ENCODE data around the gene RGP1.

DNA sequence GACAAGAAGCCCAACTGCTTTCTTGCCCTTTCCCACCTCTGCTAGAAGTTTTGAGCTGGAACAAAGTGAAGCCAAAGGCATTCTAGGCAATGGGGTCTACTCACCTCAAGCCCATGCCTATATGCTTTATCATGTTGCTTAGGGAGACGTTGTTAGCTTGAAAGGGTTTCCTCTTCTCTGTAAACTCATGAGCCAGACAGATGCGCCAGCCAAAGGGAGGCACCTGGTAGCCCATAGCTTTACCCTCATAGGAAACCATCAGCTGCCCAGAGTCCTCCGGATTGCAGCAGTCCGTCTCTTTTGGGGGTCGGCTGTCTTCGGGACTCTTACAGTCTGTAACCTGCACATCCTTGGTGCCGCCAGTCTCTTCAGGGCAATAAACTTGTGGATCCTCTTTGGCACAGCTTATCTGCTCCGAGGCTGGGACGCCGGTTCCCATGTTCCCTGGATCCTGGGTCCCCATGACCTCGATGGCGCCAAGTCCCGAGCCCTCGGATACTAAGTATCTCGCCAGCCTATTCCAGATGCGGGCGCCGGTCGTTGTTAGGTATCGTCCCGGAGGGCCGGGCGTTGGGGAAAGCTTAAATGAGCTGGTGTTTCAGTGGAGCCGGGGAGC lies 737 bp upstream of the RGP1 start:
- TF ChIP-seq EP300 (IDR thresholded peaks at IDR 0.05; ENCODE audit: borderline replicate concordance in 1 of 2, low read depth in 1 of 2, low read length in 1 of 2) (no peak), RFX5 (IDR thresholded peaks at IDR 0.05; ENCODE audit: low read length) (no peak), EZH2phosphoT487 (IDR thresholded peaks at IDR 0.05; ENCODE audit: borderline replicate concordance, low read depth) (no peak)
- TF ChIP-seq, protein P1, sequence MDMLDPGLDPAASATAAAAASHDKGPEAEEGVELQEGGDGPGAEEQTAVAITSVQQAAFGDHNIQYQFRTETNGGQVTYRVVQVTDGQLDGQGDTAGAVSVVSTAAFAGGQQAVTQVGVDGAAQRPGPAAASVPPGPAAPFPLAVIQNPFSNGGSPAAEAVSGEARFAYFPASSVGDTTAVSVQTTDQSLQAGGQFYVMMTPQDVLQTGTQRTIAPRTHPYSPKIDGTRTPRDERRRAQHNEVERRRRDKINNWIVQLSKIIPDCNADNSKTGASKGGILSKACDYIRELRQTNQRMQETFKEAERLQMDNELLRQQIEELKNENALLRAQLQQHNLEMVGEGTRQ (IDR thresholded peaks at IDR 0.05; ENCODE audit: borderline replicate concordance, low read depth, low read length), result no peak
- TF ChIP-seq, protein P2, sequence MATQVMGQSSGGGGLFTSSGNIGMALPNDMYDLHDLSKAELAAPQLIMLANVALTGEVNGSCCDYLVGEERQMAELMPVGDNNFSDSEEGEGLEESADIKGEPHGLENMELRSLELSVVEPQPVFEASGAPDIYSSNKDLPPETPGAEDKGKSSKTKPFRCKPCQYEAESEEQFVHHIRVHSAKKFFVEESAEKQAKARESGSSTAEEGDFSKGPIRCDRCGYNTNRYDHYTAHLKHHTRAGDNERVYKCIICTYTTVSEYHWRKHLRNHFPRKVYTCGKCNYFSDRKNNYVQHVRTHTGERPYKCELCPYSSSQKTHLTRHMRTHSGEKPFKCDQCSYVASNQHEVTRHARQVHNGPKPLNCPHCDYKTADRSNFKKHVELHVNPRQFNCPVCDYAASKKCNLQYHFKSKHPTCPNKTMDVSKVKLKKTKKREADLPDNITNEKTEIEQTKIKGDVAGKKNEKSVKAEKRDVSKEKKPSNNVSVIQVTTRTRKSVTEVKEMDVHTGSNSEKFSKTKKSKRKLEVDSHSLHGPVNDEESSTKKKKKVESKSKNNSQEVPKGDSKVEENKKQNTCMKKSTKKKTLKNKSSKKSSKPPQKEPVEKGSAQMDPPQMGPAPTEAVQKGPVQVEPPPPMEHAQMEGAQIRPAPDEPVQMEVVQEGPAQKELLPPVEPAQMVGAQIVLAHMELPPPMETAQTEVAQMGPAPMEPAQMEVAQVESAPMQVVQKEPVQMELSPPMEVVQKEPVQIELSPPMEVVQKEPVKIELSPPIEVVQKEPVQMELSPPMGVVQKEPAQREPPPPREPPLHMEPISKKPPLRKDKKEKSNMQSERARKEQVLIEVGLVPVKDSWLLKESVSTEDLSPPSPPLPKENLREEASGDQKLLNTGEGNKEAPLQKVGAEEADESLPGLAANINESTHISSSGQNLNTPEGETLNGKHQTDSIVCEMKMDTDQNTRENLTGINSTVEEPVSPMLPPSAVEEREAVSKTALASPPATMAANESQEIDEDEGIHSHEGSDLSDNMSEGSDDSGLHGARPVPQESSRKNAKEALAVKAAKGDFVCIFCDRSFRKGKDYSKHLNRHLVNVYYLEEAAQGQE (IDR thresholded peaks at IDR 0.05; ENCODE audit: low read depth, low read length), result no peak
- TF ChIP-seq, protein P3, sequence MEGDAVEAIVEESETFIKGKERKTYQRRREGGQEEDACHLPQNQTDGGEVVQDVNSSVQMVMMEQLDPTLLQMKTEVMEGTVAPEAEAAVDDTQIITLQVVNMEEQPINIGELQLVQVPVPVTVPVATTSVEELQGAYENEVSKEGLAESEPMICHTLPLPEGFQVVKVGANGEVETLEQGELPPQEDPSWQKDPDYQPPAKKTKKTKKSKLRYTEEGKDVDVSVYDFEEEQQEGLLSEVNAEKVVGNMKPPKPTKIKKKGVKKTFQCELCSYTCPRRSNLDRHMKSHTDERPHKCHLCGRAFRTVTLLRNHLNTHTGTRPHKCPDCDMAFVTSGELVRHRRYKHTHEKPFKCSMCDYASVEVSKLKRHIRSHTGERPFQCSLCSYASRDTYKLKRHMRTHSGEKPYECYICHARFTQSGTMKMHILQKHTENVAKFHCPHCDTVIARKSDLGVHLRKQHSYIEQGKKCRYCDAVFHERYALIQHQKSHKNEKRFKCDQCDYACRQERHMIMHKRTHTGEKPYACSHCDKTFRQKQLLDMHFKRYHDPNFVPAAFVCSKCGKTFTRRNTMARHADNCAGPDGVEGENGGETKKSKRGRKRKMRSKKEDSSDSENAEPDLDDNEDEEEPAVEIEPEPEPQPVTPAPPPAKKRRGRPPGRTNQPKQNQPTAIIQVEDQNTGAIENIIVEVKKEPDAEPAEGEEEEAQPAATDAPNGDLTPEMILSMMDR (IDR thresholded peaks at IDR 0.05), result no peak
- TF ChIP-seq, protein P4, sequence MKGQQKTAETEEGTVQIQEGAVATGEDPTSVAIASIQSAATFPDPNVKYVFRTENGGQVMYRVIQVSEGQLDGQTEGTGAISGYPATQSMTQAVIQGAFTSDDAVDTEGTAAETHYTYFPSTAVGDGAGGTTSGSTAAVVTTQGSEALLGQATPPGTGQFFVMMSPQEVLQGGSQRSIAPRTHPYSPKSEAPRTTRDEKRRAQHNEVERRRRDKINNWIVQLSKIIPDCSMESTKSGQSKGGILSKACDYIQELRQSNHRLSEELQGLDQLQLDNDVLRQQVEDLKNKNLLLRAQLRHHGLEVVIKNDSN (IDR thresholded peaks at IDR 0.05; ENCODE audit: borderline replicate concordance, low read depth), result no peak
